ENCODE measurements around the gene DIPK1B. TPM values are rescaled to one million over a fixed set of nuclear protein-coding genes. Genes with fewer than 3 reads are reported as not detected.
"Not testable (repeated sequence)": the region's sequence is repeated elsewhere in the genome, so short reads cannot be mapped to it uniquely, and the experiment has no call there.

DIPK1B gene
- polyA plus RNA-seq, 1 donor from 2014 or later = 65.1 TPM

- Histone ChIP-seq H3K9me2 (ENCODE audit: insufficient read depth, low read length) (no peaks in the 10 kb centered on the region), H3K4me2 (ENCODE audit: low read length) (no peak overlapping the region)
These were observed 2.8 kb upstream of the DIPK1B start for GRCh38 chr9:136709454-136710109.

GRCh38 chr9:136710543-136710942 is 1.8 kb upstream of the DIPK1B start:
- no peaks in the 10 kb centered on the region for H4K20me1 ChIP-seq (ENCODE audit: insufficient read depth)
- H3K79me2 ChIP-seq (replicated peaks; ENCODE audit: insufficient read depth, low read length) = peaks cover 21% of the 10 kb centered on the region
- no peaks in the 10 kb centered on the region for H3K9me2 ChIP-seq (ENCODE audit: insufficient read depth, low read length)
- H3K27me3 ChIP-seq (ENCODE audit: insufficient read depth, low read depth, low read length) = no peaks in the 10 kb centered on the region
- no peak overlapping the region for H3K4me3 ChIP-seq (ENCODE audit: low read length)
- H2AFZ ChIP-seq (ENCODE audit: low read depth, low read length) = no peak overlapping the region
- H3F3A ChIP-seq (ENCODE audit: insufficient read depth, low read length, poor library complexity, severe bottlenecking) = no peaks in the 10 kb centered on the region
- no peaks in the 10 kb centered on the region for H3K9me3 ChIP-seq (ENCODE audit: low read length)
- H3K27ac ChIP-seq (ENCODE audit: low read length) = no peak overlapping the region
- H3K36me3 ChIP-seq (ENCODE audit: insufficient read depth, low read length) = no peaks in the 10 kb centered on the region
- H3K4me2 ChIP-seq (ENCODE audit: low read length) = no peak overlapping the region
- no peak for TF ChIP-seq RAD21 (conservative IDR thresholded peaks at IDR 0.05)
- no peak for TF ChIP-seq CTCF (IDR thresholded peaks at IDR 0.05; ENCODE audit: poor library complexity, severe bottlenecking)
- TF ChIP-seq SMC3 (conservative IDR thresholded peaks at IDR 0.05; ENCODE audit: poor library complexity) = no peak
- no peak overlapping the region for H3K9ac ChIP-seq (ENCODE audit: low read length)

More at GRCh38 chr9:136709454-136710109, 2.8 kb upstream of the DIPK1B start:
- peaks cover 16% of the 10 kb centered on the region for H3K79me2 ChIP-seq (replicated peaks; ENCODE audit: insufficient read depth, low read length)
- H3K27ac ChIP-seq (ENCODE audit: low read length) = no peak overlapping the region
- H3K9ac ChIP-seq (ENCODE audit: low read length) = no peak overlapping the region
- no peaks in the 10 kb centered on the region for H3K36me3 ChIP-seq (ENCODE audit: insufficient read depth, low read length)
- TF ChIP-seq RAD21 (conservative IDR thresholded peaks at IDR 0.05) (no peak), POLR2AphosphoS5 (IDR thresholded peaks at IDR 0.05) (no peak), TAF1 (IDR thresholded peaks at IDR 0.05; ENCODE audit: low read depth) (no peak), SMC3 (conservative IDR thresholded peaks at IDR 0.05; ENCODE audit: poor library complexity) (no peak), EP300 (conservative IDR thresholded peaks at IDR 0.05; ENCODE audit: poor library complexity, severe bottlenecking) (no peak), EZH2 (IDR thresholded peaks at IDR 0.05; ENCODE audit: borderline replicate concordance, insufficient read depth, low read length, poor library complexity, severe bottlenecking) (no peak), REST (IDR thresholded peaks at IDR 0.05; ENCODE audit: borderline replicate concordance) (no peak), MXI1 (conservative IDR thresholded peaks at IDR 0.05; ENCODE audit: poor library complexity, severe bottlenecking) (no peak), CTCF (IDR thresholded peaks at IDR 0.05; ENCODE audit: poor library complexity, severe bottlenecking) (no peak)
- no peaks in the 10 kb centered on the region for H3F3A ChIP-seq (ENCODE audit: insufficient read depth, low read length, poor library complexity, severe bottlenecking)
- no peaks in the 10 kb centered on the region for H4K20me1 ChIP-seq (ENCODE audit: insufficient read depth)
- H3K27me3 ChIP-seq (ENCODE audit: insufficient read depth, low read depth, low read length) = no peaks in the 10 kb centered on the region
- no peak overlapping the region for H3K4me3 ChIP-seq (ENCODE audit: low read length)
- H3K9me3 ChIP-seq (ENCODE audit: low read length) = no peaks in the 10 kb centered on the region
- H2AFZ ChIP-seq (ENCODE audit: low read depth, low read length) = no peak overlapping the region

- H2AFZ ChIP-seq (ENCODE audit: low read depth, low read length); H3K36me3 ChIP-seq (ENCODE audit: insufficient read depth, low read length); H3K27ac ChIP-seq (ENCODE audit: low read length); H3K27me3 ChIP-seq (ENCODE audit: insufficient read depth, low read depth, low read length); H3F3A ChIP-seq (ENCODE audit: insufficient read depth, low read length, poor library complexity, severe bottlenecking); H3K9me3 ChIP-seq (ENCODE audit: low read length); H3K9me2 ChIP-seq (ENCODE audit: insufficient read depth, low read length); H4K20me1 ChIP-seq (ENCODE audit: insufficient read depth); H3K9ac ChIP-seq (ENCODE audit: low read length): not testable (repeated sequence)
- H3K4me2 ChIP-seq (ENCODE audit: low read length) = peak overlapping the region; percentile 48
- H3K79me2 ChIP-seq (replicated peaks; ENCODE audit: insufficient read depth, low read length) = peaks cover 26% of the 10 kb centered on the region
- peak overlapping the region; percentile 75 for H3K4me3 ChIP-seq (ENCODE audit: low read length)
These were observed 1.1 kb upstream of the DIPK1B start for GRCh38 chr9:136711219-136711648.

Measured in neural cell (in vitro differentiated cells).